SK-N-SH treated with all-trans-retinoic acid at 6 μM for 48 hours (cell line): ENCODE data around the gene NAV3.

Experiments
- ATAC-seq: fragments of 200-7000 bp; cut with Tn5 transposase; 3 replicates; pipeline ENCODE4 v1.9.1; 2020; ENCODE audit warnings: mild to moderate bottlenecking, moderate library complexity
- ARNTL ChIP-seq: fragments of 450-650 bp; formaldehyde crosslinking; IDR thresholded peaks from 2 replicates; pipeline ENCODE4 v1.5.0; 2020; ENCODE audit warnings: low read depth, mild to moderate bottlenecking, moderate library complexity, borderline replicate concordance
- BACH2 ChIP-seq: fragments of 250-450 bp; sonication (Bioruptor Pico); IDR thresholded peaks from 2 replicates; pipeline ENCODE4 v1.9.0; 2021; ENCODE audit warnings: mild to moderate bottlenecking, borderline replicate concordance
- CREB5 ChIP-seq: fragments of 250-450 bp; sonication (Bioruptor Pico); IDR thresholded peaks from 2 replicates; pipeline ENCODE4 v1.5.1; 2020; ENCODE audit warnings: low read depth, mild to moderate bottlenecking, moderate library complexity
- CSDC2 ChIP-seq: fragments of 250-450 bp; sonication (Bioruptor Pico); IDR thresholded peaks from 2 replicates; pipeline ENCODE4 v1.5.0; 2020; ENCODE audit warnings: mild to moderate bottlenecking, moderate library complexity
- CSRNP3 ChIP-seq: fragments of 250-450 bp; sonication (Bioruptor Pico); IDR thresholded peaks from 2 replicates; pipeline ENCODE4 v1.5.1; 2021; ENCODE audit warnings: mild to moderate bottlenecking, moderate library complexity
- ESRRG ChIP-seq: fragments of 250-450 bp; sonication (Bioruptor Pico); IDR thresholded peaks from 2 replicates; pipeline ENCODE4 v1.6.1; 2021; ENCODE audit warnings: mild to moderate bottlenecking
- GLIS3 ChIP-seq: fragments of 250-450 bp; sonication (Bioruptor Pico); IDR thresholded peaks from 2 replicates; pipeline ENCODE4 v1.5.0; 2020; ENCODE audit warnings: mild to moderate bottlenecking, moderate library complexity
- ISL1 ChIP-seq: fragments of 250-450 bp; sonication (Bioruptor Pico); IDR thresholded peaks from 2 replicates; pipeline ENCODE4 v2.1.2; 2022; ENCODE audit warnings: mild to moderate bottlenecking, moderate library complexity
- OSR1 ChIP-seq: fragments of 250-450 bp; sonication (Bioruptor Pico); IDR thresholded peaks from 2 replicates; pipeline ENCODE4 v1.8.0; 2022; ENCODE audit warnings: moderate library complexity, mild to moderate bottlenecking, inconsistent platforms
- POU6F1 ChIP-seq: fragments of 250-450 bp; sonication (Bioruptor Pico); IDR thresholded peaks from 2 replicates; pipeline ENCODE4 v1.8.0; 2021; ENCODE audit warnings: low read depth, mild to moderate bottlenecking, moderate library complexity, borderline replicate concordance
- PPARA ChIP-seq: fragments of 250-450 bp; sonication (Bioruptor Pico); IDR thresholded peaks from 2 replicates; pipeline ENCODE4 v1.5.0; 2020; ENCODE audit warnings: mild to moderate bottlenecking, borderline replicate concordance
- RARB ChIP-seq: fragments of 250-450 bp; sonication (Bioruptor Pico); IDR thresholded peaks from 2 replicates; pipeline ENCODE4 v1.8.0; 2021; ENCODE audit warnings: mild to moderate bottlenecking, moderate library complexity
- SNAI2 ChIP-seq: fragments of 250-450 bp; sonication (Bioruptor Pico); IDR thresholded peaks from 2 replicates; pipeline ENCODE4 v1.5.0; 2020; ENCODE audit warnings: mild to moderate bottlenecking, moderate library complexity
- TCF4 ChIP-seq: fragments of 250-450 bp; sonication (Bioruptor Pico); IDR thresholded peaks from 2 replicates; pipeline ENCODE4 v1.8.0; 2021; ENCODE audit warnings: mild to moderate bottlenecking, moderate library complexity, borderline replicate concordance
- TOX ChIP-seq: fragments of 250-450 bp; sonication (Bioruptor Pico); IDR thresholded peaks from 2 replicates; pipeline ENCODE4 v1.8.0; 2021; ENCODE audit warnings: mild to moderate bottlenecking, moderate library complexity, borderline replicate concordance
- TSHZ2 ChIP-seq: fragments of 250-450 bp; sonication (Bioruptor Pico); IDR thresholded peaks from 2 replicates; pipeline ENCODE4 v1.5.0; 2020; ENCODE audit warnings: mild to moderate bottlenecking, moderate library complexity
- ZC3H10 ChIP-seq: fragments of 250-450 bp; sonication (Bioruptor Pico); IDR thresholded peaks from 2 replicates; pipeline ENCODE4 v1.5.1; 2021; ENCODE audit warnings: mild to moderate bottlenecking, moderate library complexity
- ZFP3 ChIP-seq: fragments of 250-450 bp; sonication (Bioruptor Pico); IDR thresholded peaks from 2 replicates; pipeline ENCODE4 v1.5.0; 2020; ENCODE audit warnings: mild to moderate bottlenecking, moderate library complexity
- ZNF565 ChIP-seq: fragments of 450-650 bp; formaldehyde crosslinking; conservative IDR thresholded peaks from 2 replicates; pipeline ENCODE4 v1.5.0; 2020; ENCODE audit warnings: low read depth, mild to moderate bottlenecking, moderate library complexity
- ZNF70 ChIP-seq: fragments of 450-650 bp; formaldehyde crosslinking; IDR thresholded peaks from 2 replicates; pipeline ENCODE4 v1.5.0; 2020; ENCODE audit warnings: mild to moderate bottlenecking, moderate library complexity
- ZNF8 ChIP-seq: fragments of 450-650 bp; formaldehyde crosslinking; IDR thresholded peaks from 2 replicates; pipeline ENCODE4 v1.5.0; 2020; ENCODE audit warnings: mild to moderate bottlenecking, moderate library complexity

NAV3 gene

GRCh38 chr12:77907936-77908335, 77.2 kb downstream of the NAV3 start:
- no peak for TF ChIP-seq GLIS3
- TF ChIP-seq ARNTL (CRISPR knock-in tag) = no peak
- no peak for TF ChIP-seq ZFP3 (CRISPR knock-in tag)
- no peak for TF ChIP-seq TSHZ2 (CRISPR knock-in tag)
- no peak for TF ChIP-seq ZNF8 (CRISPR knock-in tag)
- TF ChIP-seq BACH2 (CRISPR knock-in tag) = no peak
- no peak for TF ChIP-seq CREB5 (CRISPR knock-in tag)
- no peak for TF ChIP-seq PPARA
- TF ChIP-seq CSDC2 = no peak
- no peak for TF ChIP-seq TCF4
- no peak for TF ChIP-seq CSRNP3 (CRISPR knock-in tag)
- TF ChIP-seq ESRRG = no peak
- no peak for TF ChIP-seq ZNF70 (CRISPR knock-in tag)
- no peak for TF ChIP-seq TOX (CRISPR knock-in tag)
- no peak for TF ChIP-seq RARB (CRISPR knock-in tag)
- TF ChIP-seq OSR1 (CRISPR knock-in tag) = no peak
- TF ChIP-seq ZNF565 = no peak
- no peak for TF ChIP-seq SNAI2 (CRISPR knock-in tag)
- TF ChIP-seq ISL1 (CRISPR knock-in tag) = no peak
- ATAC-seq = no peak

GRCh38 chr12:77914081-77914488, 83.4 kb downstream of the NAV3 start:
- peak; percentile 79 for ATAC-seq
- no peak for TF ChIP-seq TCF4
- TF ChIP-seq TSHZ2 (CRISPR knock-in tag) = no peak
- TF ChIP-seq POU6F1 (CRISPR knock-in tag) = no peak
- TF ChIP-seq ARNTL (CRISPR knock-in tag) = no peak
- no peak for TF ChIP-seq ZFP3 (CRISPR knock-in tag)
- TF ChIP-seq ISL1 (CRISPR knock-in tag) = no peak
- TF ChIP-seq, all 23 proteins: peak for 0

- ATAC-seq = no peak
- TF ChIP-seq CSDC2 (no peak), RARB (CRISPR knock-in tag) (no peak), ISL1 (CRISPR knock-in tag) (no peak), GLIS3 (no peak), OSR1 (CRISPR knock-in tag) (no peak), ESRRG (no peak), ZNF565 (no peak), BACH2 (CRISPR knock-in tag) (no peak), ZFP3 (CRISPR knock-in tag) (no peak), ZC3H10 (no peak), CSRNP3 (CRISPR knock-in tag) (no peak), TSHZ2 (CRISPR knock-in tag) (no peak), SNAI2 (CRISPR knock-in tag) (no peak), PPARA (no peak), ZNF70 (CRISPR knock-in tag) (no peak), TCF4 (no peak)
Measured at GRCh38 chr12:77915071-77915600, 84.4 kb downstream of the NAV3 start.
